H1 (cell line): ENCODE measurements around the gene TBC1D9. TPM values are rescaled to one million over a fixed set of nuclear protein-coding genes. Genes with fewer than 3 reads are reported as not detected.

Source experiments
- CTCF ChIA-PET: fragments of 300-600 bp; sonication (Branson Sonifier 250); formaldehyde crosslinking; loops from one replicate; lab custom pipeline; 2021; ENCODE audit not compliant: partially characterized antibody; lab: Charles Lee
- POLR2A ChIA-PET: fragments of 300-600 bp; sonication (Branson Sonifier 250); formaldehyde crosslinking; loops from one replicate; lab custom pipeline; 2021; ENCODE audit warnings: inconsistent platforms; ENCODE audit not compliant: partially characterized antibody; lab: Charles Lee
- DNase-seq, 2 experiments: peaks; one replicate each; pipeline versions ENCODE4 v3.0.0 to v3.0.0-alpha.2; 2010 to 2022; ENCODE audit warnings: low spot score in 2 of 2, low read depth in 1 of 2, mixed read lengths in 1 of 2
- FAIRE-seq: peaks from 2 replicates; lab custom pipeline; 2011; peaks lifted over from hg19 to GRCh38; lab: Jason Lieb, UNC
- H2AFZ ChIP-seq: 2 replicates; pipeline ENCODE4 v1.8.1; 2012; ENCODE audit warnings: low read length, inconsistent platforms
- H2AK5ac ChIP-seq: 2 replicates; pipeline ENCODE4 v1.6.1; 2013; ENCODE audit warnings: low read depth, low read length
- H2BK120ac ChIP-seq: replicated peaks from 2 replicates; pipeline ENCODE3; 2013; ENCODE audit warnings: low read depth, low read length, inconsistent platforms
- H2BK12ac ChIP-seq: 2 replicates; pipeline ENCODE4 v1.6.1; 2013; ENCODE audit warnings: low read depth, low read length
- H2BK15ac ChIP-seq: 2 replicates; pipeline ENCODE4 v1.6.1; 2013; ENCODE audit warnings: low read length
- H2BK20ac ChIP-seq: 2 replicates; pipeline ENCODE4 v1.6.1; 2013; ENCODE audit warnings: low read length
- H2BK5ac ChIP-seq: 2 replicates; pipeline ENCODE4 v1.6.1; 2013; ENCODE audit warnings: low read depth, low read length
- H3K14ac ChIP-seq: 2 replicates; pipeline ENCODE4 v1.6.1; 2013; ENCODE audit warnings: inconsistent platforms; ENCODE audit not compliant: insufficient read length
- H3K18ac ChIP-seq: 2 replicates; pipeline ENCODE4 v1.6.1; 2013; ENCODE audit warnings: low read length; ENCODE audit errors: extremely low read depth
- H3K23ac ChIP-seq: 2 replicates; pipeline ENCODE4 v1.6.1; 2013; ENCODE audit warnings: inconsistent platforms; ENCODE audit not compliant: insufficient read length
- H3K23me2 ChIP-seq: 2 replicates; pipeline ENCODE4 v1.6.1; 2013; ENCODE audit warnings: low read depth, low read length
- H3K27ac ChIP-seq: 2 replicates; pipeline ENCODE4 v1.6.1; 2011; ENCODE audit warnings: low read depth, low read length, inconsistent platforms
- H3K27me3 ChIP-seq, 4 experiments: replicated peaks in 1 of 4; 1 replicate in 1 of 4; 2 replicates in 3 of 4; pipeline versions ENCODE4 v1.6.1 to v1.8.1; 2011 to 2013; ENCODE audit warnings: low read length in 3 of 4, mild to moderate bottlenecking in 3 of 4, inconsistent platforms in 2 of 4, mixed read lengths in 2 of 4, moderate library complexity in 1 of 4; ENCODE audit not compliant: control insufficient read depth in 3 of 4, insufficient read depth in 3 of 4; ENCODE audit errors: extremely low read depth in 1 of 4
- H3K36me3 ChIP-seq, 4 experiments: 2 replicates each; pipeline versions ENCODE4 v1.6.1 to v1.8.1; 2011 to 2013; ENCODE audit warnings: mild to moderate bottlenecking in 4 of 4, low read length in 3 of 4, moderate library complexity in 2 of 4, control low read depth in 1 of 4, inconsistent platforms in 1 of 4; ENCODE audit not compliant: insufficient read depth in 4 of 4, control insufficient read depth in 2 of 4
- H3K4ac ChIP-seq: replicated peaks from 2 replicates; pipeline ENCODE3; 2013; ENCODE audit warnings: low read length, low read depth, mixed read lengths, inconsistent platforms; ENCODE audit not compliant: insufficient read length
- H3K4me1 ChIP-seq, 4 experiments: replicated peaks in 1 of 4; 1 replicate in 1 of 4; 2 replicates in 3 of 4; pipeline versions ENCODE4 v1.6.1 to v1.8.1; 2011 to 2013; ENCODE audit warnings: low read length in 3 of 4, inconsistent platforms in 2 of 4, mixed read lengths in 1 of 4; ENCODE audit not compliant: insufficient read depth in 4 of 4, control insufficient read depth in 3 of 4
- H3K4me2 ChIP-seq, 2 experiments: 2 replicates each; pipeline versions ENCODE4 v1.6.1 to v1.8.1; 2011 to 2013; ENCODE audit warnings: low read depth in 2 of 2, low read length in 2 of 2, control low read depth in 1 of 2, inconsistent platforms in 1 of 2, mild to moderate bottlenecking in 1 of 2; ENCODE audit not compliant: insufficient read depth in 1 of 2
- H3K4me3 ChIP-seq, 4 experiments: fragments of 200-600, 300-600 bp in 1 of 4; sonication (generic), shearing (Covaris generic), sonication (Bioruptor Twin) in 1 of 4; 2 replicates each; pipeline versions ENCODE4 v1.5.1 to v1.8.1; 2011 to 2016; ENCODE audit warnings: low read length in 4 of 4, low read depth in 3 of 4, control low read depth in 2 of 4, inconsistent platforms in 2 of 4, mild to moderate bottlenecking in 2 of 4, mixed read lengths in 1 of 4, moderate library complexity in 1 of 4; ENCODE audit not compliant: insufficient read depth in 2 of 4; ENCODE audit errors: extremely low read depth in 1 of 4
- H3K56ac ChIP-seq: replicated peaks from 2 replicates; pipeline ENCODE3; 2013; ENCODE audit warnings: low read depth, mild to moderate bottlenecking, mixed read lengths, low read length, inconsistent platforms; ENCODE audit not compliant: insufficient read length
- H3K79me1 ChIP-seq: 2 replicates; pipeline ENCODE4 v1.6.1; 2013; ENCODE audit warnings: low read depth, low read length, control low read depth
- H3K79me2 ChIP-seq, 2 experiments: 2 replicates each; pipeline versions ENCODE4 v1.6.1 to v1.8.1; 2012 to 2013; ENCODE audit warnings: low read length in 2 of 2, mild to moderate bottlenecking in 2 of 2, inconsistent platforms in 1 of 2; ENCODE audit not compliant: insufficient read depth in 2 of 2, control insufficient read depth in 1 of 2
- H3K9ac ChIP-seq, 4 experiments: replicated peaks in 1 of 4; 1 replicate in 1 of 4; 2 replicates in 3 of 4; pipeline versions ENCODE4 v1.6.1 to v1.8.1; 2011 to 2013; ENCODE audit warnings: low read depth in 3 of 4, low read length in 3 of 4, control low read depth in 2 of 4, mild to moderate bottlenecking in 2 of 4, moderate library complexity in 2 of 4, inconsistent platforms in 1 of 4; ENCODE audit errors: extremely low read depth in 1 of 4
- H3K9me3 ChIP-seq, 2 experiments: 2 replicates each; pipeline versions ENCODE4 v1.6.1 to v1.8.1; 2012 to 2013; ENCODE audit warnings: mild to moderate bottlenecking in 2 of 2, moderate library complexity in 2 of 2, control low read depth in 1 of 2, inconsistent platforms in 1 of 2, low read depth in 1 of 2, low read length in 1 of 2, mixed read lengths in 1 of 2; ENCODE audit not compliant: insufficient read depth in 2 of 2
- H4K20me1 ChIP-seq, 2 experiments: replicated peaks in 1 of 2; 2 replicates each; pipeline versions ENCODE3 to v1.8.1; 2011 to 2013; ENCODE audit warnings: inconsistent platforms in 2 of 2, low read length in 2 of 2, mild to moderate bottlenecking in 1 of 2; ENCODE audit not compliant: insufficient read depth in 2 of 2, control insufficient read depth in 1 of 2
- H4K5ac ChIP-seq: 2 replicates; pipeline ENCODE4 v1.6.1; 2013; ENCODE audit warnings: low read length, low read depth, mixed read lengths, inconsistent platforms; ENCODE audit not compliant: insufficient read length
- H4K8ac ChIP-seq: 2 replicates; pipeline ENCODE4 v1.8.0; 2013; ENCODE audit warnings: mild to moderate bottlenecking, moderate library complexity, low read length, inconsistent platforms; ENCODE audit not compliant: insufficient read depth; ENCODE audit errors: extremely low read depth
- H4K91ac ChIP-seq: replicated peaks from 2 replicates; pipeline ENCODE3; 2013; ENCODE audit warnings: low read length, mixed read lengths, inconsistent platforms; ENCODE audit not compliant: insufficient read length
- EP300 ChIP-seq, 2 experiments: IDR thresholded peaks; 1 replicate in 1 of 2; 2 replicates in 1 of 2; pipeline ENCODE4 v1.6.1; 2011 to 2012; ENCODE audit warnings: low read depth in 2 of 2, low read length in 2 of 2, mild to moderate bottlenecking in 2 of 2, borderline replicate concordance in 1 of 2, inconsistent platforms in 1 of 2, moderate library complexity in 1 of 2
- EZH2 ChIP-seq: fragments of 200-600 bp; sonication (generic); IDR thresholded peaks from 2 replicates; pipeline ENCODE4 v1.7.1; 2012; ENCODE audit warnings: low read depth, mild to moderate bottlenecking, moderate library complexity, low read length, inconsistent platforms; ENCODE audit not compliant: severe bottlenecking
- FOSL1 ChIP-seq: IDR thresholded peaks from 2 replicates; pipeline ENCODE4 v1.6.1; 2011; ENCODE audit warnings: mild to moderate bottlenecking, low read depth, low read length, moderate library complexity; ENCODE audit not compliant: insufficient read depth
- JUN ChIP-seq: IDR thresholded peaks from 2 replicates; pipeline ENCODE4 v1.6.1; 2011; ENCODE audit warnings: low read depth, mild to moderate bottlenecking, improper control_type of control experiment, low read length
- KDM1A ChIP-seq: fragments of 200-600, 300-600 bp; sonication (generic); IDR thresholded peaks from 2 replicates; pipeline ENCODE4 v1.7.1; 2016; ENCODE audit warnings: mild to moderate bottlenecking, low read length, borderline replicate concordance
- NANOG ChIP-seq: IDR thresholded peaks from 2 replicates; pipeline ENCODE4 v1.6.1; 2011; ENCODE audit warnings: low read length, low read depth, mild to moderate bottlenecking, inconsistent platforms; ENCODE audit not compliant: insufficient read depth, poor library complexity, severe bottlenecking
- NRF1 ChIP-seq: IDR thresholded peaks from 2 replicates; pipeline ENCODE4 v1.6.1; 2011; ENCODE audit warnings: mild to moderate bottlenecking, low read depth, low read length, improper control_type of control experiment
- PHF8 ChIP-seq: fragments of 200-600 bp; sonication (generic); conservative IDR thresholded peaks from 2 replicates; pipeline ENCODE4 v1.7.1; 2012; ENCODE audit warnings: low read depth, mild to moderate bottlenecking, inconsistent platforms, low read length, moderate library complexity
- POLR2AphosphoS5 ChIP-seq: IDR thresholded peaks from 2 replicates; pipeline ENCODE4 v1.6.1; 2011; ENCODE audit warnings: low read depth, low read length
- SIRT6 ChIP-seq: IDR thresholded peaks from one replicate; pipeline ENCODE4 v1.7.1; 2012; ENCODE audit warnings: low read length, inconsistent platforms
- SP2 ChIP-seq: IDR thresholded peaks from 2 replicates; pipeline ENCODE4 v1.6.1; 2012; ENCODE audit warnings: mild to moderate bottlenecking, low read length, inconsistent platforms
- SP4 ChIP-seq: IDR thresholded peaks from 2 replicates; pipeline ENCODE4 v1.6.1; 2012; ENCODE audit warnings: low read length, inconsistent platforms
- SUZ12 ChIP-seq: fragments of 200-600 bp; sonication (generic); IDR thresholded peaks from 2 replicates; pipeline ENCODE4 v1.6.1; 2012; ENCODE audit warnings: mild to moderate bottlenecking, inconsistent platforms, low read length, moderate library complexity, mixed read lengths
- ZNF274 ChIP-seq: IDR thresholded peaks from 2 replicates; pipeline ENCODE4 v1.7.0; 2012; ENCODE audit warnings: low read length, borderline replicate concordance; ENCODE audit errors: extremely low read depth
- WGBS, 2 experiments: shearing (Covaris generic) in 1 of 2; methylation state at CpG; one replicate each; pipeline versions ENCODE4 v1.1.6 to v1.1.7; 2013 to 2015; ENCODE audit warnings: low lambda C conversion rate in 2 of 2, mixed read lengths in 2 of 2, inconsistent platforms in 1 of 2, low coverage in 1 of 2, missing lambda C conversion rate in 1 of 2; ENCODE audit not compliant: insufficient replicate concordance in 2 of 2, insufficient coverage in 1 of 2, insufficient read length in 1 of 2; ENCODE audit errors: extremely low coverage in 1 of 2, missing lambda C conversion rate in 1 of 2; 5-methylcytosine and 5-hydroxymethylcytosine counted together
- polyA plus RNA-seq, 7 experiments: library from polyadenylated mRNA; depleted of rRNA in 3 of 7; stranded (reverse) in 5 of 7; unstranded in 2 of 7; fragments of >200 nt in 5 of 7; fragments of 200-250 nt in 2 of 7; gene quantifications; 1 replicate in 5 of 7; 2 replicates in 1 of 7; 4 replicates in 1 of 7; pipeline versions ENCODE4 v1.2.1 to v1.2.3, GENCODE V29; 2011 to 2013; ENCODE audit warnings: missing spikeins in 2 of 7, mixed read lengths in 2 of 7
- total RNA-seq: library from RNA; stranded (reverse); fragmentation: NEBNext Ultra II Directional; extraction: Animal tissue kit (Norgen Biotek cat#: 25700); gene quantifications from 2 replicates; pipeline ENCODE4 v1.2.1, GENCODE V29; 2021

The TBC1D9 gene
- total and polyA plus RNA-seq, 2 of the 8 experiments (the other 6 are each of a cell fraction or from before 2014, with no cell fraction given): 0.94 to 1.0 TPM

DNA sequence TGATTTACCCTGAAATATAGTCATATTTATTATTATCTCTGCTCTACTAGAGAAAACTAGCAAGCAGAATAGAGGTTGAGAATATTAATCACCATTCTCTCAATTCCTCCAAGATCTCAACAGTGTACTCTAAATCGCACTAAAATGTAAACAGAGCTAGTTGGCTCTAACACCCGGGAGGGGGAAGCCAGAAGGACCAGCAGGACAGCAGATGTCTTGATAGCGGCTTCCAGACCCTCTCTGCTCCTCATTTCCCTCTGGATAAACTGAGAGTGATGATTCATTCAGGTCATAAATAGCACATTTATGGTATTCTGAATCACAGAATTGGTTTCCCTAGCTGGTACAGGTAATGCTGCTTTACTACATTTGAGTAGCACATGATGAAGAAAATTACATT is 82.5 kb downstream of the TBC1D9 start:
- Histone ChIP-seq H3K23me2 (no peaks in the 10 kb centered on the region), H3K56ac (no peak overlapping the region), H3K4me2 (no peak overlapping the region), H2AFZ (no peak overlapping the region), H4K5ac (no peak overlapping the region), H3K4me3 (no peak overlapping the region), H3K18ac (no peak overlapping the region), H3K27ac (no peak overlapping the region), H3K79me2 (no peaks in the 10 kb centered on the region), H3K14ac (no peak overlapping the region), H2BK20ac (no peak overlapping the region), H4K91ac (no peak overlapping the region), H3K36me3 (no peaks in the 10 kb centered on the region), H3K27me3 (no peaks in the 10 kb centered on the region), H4K20me1 (no peaks in the 10 kb centered on the region), H3K79me1 (no peaks in the 10 kb centered on the region), H2BK5ac (no peak overlapping the region), H3K4ac (no peak overlapping the region), H2BK120ac (no peak overlapping the region), H3K9ac (no peak overlapping the region), H4K8ac (no peak overlapping the region), H3K23ac (no peak overlapping the region), H3K4me1 (no peaks in the 10 kb centered on the region), H2AK5ac (no peak overlapping the region), H2BK12ac (no peak overlapping the region), H3K9me3 (no peaks in the 10 kb centered on the region), H2BK15ac (no peak overlapping the region)
- DNase-seq (no peak), FAIRE-seq (no peak)
- CTCF ChIA-PET: interaction anchor here (0.8 to 1.3 kb wide), 4 partner anchors 27 to 313 kb away, joined by 3 read pairs; no protein-coding TSS in a partner anchor
- WGBS, 2 experiments: 87% methylated on average over 3 of the region's 3 CpGs; no CpG with 5 or more reads in 1 of the 2 experiments
- POLR2A ChIA-PET: no interaction called here
- TF ChIP-seq EP300 (IDR thresholded peaks at IDR 0.05; ENCODE audit: borderline replicate concordance in 1 of 2, low read depth in 2 of 2, low read length in 2 of 2) (no peak), NRF1 (no peak), JUN (no peak), SP2 (no peak), POLR2AphosphoS5 (no peak), PHF8 (no peak), EZH2 (no peak), SUZ12 (no peak), KDM1A (no peak), SIRT6 (no peak), FOSL1 (no peak), ZNF274 (no peak), NANOG (no peak), SP4 (no peak)
